ENCODE measurements around the gene CFAP97D2.
"Not testable (repeated sequence)": the region's sequence is repeated elsewhere in the genome, so short reads cannot be mapped to it uniquely, and the experiment has no call there.

CFAP97D2 gene

DNA sequence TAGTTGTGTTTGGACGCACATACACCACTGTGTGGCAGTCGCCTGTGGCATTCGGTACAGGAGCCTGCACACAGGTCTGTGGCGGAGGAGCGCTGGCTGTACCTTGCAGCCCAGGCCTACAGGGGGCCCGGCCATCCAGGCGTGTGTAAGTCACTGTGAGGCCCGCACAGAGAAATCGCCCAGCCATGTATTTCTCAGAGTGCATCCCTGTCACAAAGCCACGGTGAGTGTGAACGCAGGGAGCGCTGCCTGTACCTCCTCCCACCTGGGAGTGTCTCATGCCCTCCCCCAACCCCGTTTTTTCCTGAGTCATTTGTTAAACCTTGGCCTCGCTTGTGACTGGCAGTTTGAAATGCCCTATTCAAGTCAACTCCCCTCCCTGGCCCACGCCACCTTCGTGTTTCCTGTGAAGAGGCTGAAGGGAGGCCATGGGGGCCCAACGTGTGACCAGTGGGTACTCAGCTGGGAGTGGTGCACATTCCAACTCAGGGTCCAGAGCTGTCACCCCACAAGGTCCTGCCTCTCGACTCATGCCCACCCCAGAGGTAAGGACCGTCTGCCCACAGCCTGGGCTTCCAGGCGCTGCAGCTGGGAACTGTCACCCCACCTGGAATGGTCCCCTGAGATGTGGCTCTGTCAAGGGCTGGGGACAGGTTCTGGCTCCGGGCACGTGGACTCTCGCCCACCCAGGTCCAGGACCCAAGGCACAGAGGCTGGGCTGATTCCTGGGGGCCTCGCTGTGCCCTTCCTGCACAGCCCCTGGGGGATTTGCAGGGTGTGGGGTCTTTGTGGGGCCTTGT, 35.1 kb upstream of the CFAP97D2 start:
- peak; percentile 58 to 63 for DNase-seq

DNA sequence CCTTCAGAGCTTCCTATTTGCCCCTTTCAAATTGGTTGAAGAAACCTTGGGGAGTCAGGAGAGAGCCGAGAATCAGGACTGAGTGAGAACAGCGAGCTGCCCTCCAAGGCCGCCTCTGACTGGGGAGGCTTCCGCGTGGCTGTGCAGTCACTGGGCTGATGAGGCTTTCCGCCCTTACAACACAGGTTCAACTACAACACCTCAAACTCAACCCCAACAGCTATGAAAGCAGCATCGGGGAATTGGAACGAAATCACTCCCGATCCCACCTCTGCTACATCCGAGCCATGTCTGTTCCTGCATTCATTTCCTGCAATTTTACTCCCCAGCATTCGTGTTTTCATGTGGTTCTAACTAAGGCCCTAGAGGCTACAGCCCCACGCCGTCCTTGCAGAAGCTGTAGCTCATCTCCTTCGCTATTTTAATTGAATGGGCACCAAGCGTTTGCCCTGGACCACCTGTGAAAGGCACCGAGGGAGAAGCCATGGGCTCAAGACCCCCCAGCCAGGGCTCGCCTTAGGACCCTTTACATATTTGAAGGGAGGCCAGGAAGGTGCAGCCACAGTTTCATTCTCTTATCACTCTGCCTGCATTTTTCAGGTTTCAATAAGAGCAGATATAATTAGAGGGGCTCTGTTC, 34.3 kb upstream of the CFAP97D2 start:
- no peak for DNase-seq

DNA sequence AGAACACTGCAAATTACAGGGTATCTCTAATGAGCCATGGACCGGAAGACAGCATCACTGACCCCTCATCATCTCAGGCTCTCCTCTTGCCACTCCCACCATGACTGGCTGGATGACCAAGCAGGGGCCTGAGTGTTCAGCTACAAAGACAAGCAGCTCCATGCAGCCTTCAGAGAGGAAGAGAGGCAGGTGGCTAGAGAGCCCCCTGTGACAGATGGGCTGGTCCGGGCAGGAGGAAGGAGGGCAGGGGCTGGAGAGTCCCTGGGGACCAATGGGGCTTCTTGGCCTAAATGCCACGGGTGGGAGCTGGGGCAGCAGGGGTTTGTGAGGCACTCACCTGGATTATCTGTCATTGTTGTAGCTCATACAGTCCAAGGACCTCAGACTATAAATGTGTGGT, 33.8 kb upstream of the CFAP97D2 start:
- peak in 1 of 2 experiments; percentile 9 for DNase-seq

DNA sequence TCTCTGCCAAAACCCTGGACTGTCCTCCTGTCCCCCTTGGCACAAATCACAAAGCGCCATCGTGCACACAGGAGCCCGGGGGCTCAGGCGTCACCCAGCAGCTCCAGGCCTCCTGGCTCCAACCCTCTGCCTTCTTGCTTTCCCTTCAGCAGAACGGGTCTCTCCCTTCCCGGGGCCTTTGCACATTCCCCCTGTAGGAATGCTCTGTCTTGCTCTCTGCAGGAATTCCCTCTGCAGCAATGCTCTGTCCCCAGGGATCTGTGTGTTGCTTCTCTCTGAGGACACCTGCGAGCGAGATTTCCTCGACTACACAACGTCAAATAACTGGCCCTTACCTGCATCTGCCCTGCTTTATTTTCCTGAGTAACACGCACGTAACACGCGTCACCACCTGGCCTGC, 33.3 kb upstream of the CFAP97D2 start:
- peak in 1 of 2 experiments; percentile 4 for DNase-seq

DNA sequence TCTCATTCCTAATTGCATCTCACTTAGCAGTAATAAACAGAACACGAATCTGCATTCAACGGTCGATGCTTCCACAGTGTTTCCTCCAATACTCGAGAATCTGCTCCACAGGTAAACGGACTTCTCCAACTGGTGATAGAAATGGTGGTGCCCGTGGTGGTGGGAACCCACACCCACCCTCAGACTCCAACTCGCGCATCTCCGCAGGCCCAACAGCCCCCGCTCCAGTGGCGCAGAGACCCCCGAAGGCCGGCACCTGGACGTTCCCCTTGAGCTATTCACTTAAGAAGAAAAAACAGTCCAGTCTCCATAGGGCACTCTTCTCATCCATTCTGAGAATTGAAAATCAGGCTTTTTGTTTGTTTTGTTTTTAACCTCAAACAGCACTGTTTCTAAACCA, 32.9 kb upstream of the CFAP97D2 start:
- DNase-seq = no peak

DNA sequence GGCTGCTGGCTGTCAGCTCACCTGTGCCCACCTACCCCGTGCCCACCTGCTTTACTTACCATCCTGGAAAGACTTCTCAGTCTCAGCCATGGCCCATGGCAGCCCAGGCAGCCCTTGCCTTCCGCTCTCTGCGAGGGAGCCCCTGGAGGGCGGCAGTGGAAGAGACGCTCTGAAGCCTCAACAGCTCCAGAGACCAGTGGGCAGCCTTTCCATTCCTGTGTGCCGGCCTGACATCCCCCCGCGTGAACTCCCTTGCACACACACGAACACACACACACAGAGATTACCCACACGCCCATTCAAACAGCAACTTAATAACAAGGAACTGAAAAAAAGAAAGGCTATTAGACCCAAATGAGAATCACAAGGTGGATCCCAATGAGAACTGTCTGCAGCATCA, 32.4 kb upstream of the CFAP97D2 start:
- DNase-seq = peak in 1 of 2 experiments; percentile 19

DNA sequence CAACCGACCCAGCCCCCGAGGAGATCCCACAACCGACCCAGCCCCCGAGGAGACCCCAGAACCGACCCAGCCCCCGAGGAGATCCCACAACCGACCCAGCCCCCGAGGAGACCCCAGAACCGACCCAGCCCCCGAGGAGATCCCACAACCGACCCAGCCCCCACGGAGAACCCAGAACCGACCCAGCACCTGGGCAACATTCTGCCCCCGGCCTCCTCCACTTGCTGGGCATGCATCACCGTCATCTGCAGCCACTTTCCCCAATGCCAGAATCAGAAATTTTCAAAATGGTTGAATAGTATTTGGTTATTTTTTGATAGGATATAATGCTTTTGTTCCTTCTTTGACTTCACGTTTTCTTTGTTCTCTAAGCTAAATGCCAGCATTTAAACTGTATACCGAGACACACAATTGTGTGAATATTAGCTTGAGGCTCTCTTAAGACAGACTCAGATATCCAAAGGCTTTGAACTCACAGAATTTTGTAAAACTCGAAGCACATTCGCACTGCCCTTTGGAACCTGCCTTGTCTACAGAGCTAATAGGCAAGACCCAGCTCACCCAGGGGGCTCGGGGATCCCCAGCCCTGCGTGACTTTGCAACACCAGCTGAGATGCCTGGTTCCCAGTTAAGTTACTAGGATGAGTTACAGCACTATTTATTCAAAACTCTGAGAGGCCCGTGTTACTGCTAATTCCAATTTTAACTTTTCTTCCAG, 31.1 kb upstream of the CFAP97D2 start:
- DNase-seq = no peak

DNA sequence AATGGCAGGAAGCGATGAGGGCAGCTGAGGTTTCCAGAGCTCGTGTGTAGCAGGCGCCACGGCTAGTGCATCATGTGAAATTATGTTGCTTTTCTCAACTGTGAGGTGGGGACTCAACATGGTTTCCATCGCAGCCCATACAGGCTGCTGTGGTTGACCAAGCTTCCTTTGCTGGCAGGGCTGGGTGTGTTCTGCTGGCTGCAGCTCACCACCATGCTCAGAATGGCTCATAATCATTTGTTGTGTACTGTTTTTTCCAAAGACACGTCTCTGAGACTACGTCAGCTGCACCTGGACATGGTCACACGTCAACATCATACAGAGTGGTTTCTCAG, 30.6 kb upstream of the CFAP97D2 start:
- peak; percentile 75 to 81 for DNase-seq

DNA sequence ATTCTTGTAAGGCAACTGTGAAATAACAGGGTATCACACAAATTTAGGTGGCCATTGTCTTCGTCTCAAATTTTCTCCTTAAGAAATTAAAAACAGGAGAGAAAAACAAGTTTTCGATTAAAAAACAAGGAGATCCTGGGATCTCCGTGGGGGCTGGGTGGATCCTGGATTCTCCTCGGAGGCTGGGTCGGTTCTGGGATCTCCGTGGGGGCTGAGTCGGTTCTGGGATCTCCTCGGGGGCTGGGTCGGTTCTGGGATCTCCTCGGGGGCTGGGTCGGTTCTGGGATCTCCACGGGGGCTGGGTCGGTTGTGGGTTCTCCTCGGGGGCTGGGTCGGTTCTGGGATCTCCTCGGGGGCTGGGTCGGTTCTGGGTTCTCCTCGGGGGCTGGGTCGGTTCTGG, 30.2 kb upstream of the CFAP97D2 start:
- not testable (repeated sequence) for DNase-seq

DNA sequence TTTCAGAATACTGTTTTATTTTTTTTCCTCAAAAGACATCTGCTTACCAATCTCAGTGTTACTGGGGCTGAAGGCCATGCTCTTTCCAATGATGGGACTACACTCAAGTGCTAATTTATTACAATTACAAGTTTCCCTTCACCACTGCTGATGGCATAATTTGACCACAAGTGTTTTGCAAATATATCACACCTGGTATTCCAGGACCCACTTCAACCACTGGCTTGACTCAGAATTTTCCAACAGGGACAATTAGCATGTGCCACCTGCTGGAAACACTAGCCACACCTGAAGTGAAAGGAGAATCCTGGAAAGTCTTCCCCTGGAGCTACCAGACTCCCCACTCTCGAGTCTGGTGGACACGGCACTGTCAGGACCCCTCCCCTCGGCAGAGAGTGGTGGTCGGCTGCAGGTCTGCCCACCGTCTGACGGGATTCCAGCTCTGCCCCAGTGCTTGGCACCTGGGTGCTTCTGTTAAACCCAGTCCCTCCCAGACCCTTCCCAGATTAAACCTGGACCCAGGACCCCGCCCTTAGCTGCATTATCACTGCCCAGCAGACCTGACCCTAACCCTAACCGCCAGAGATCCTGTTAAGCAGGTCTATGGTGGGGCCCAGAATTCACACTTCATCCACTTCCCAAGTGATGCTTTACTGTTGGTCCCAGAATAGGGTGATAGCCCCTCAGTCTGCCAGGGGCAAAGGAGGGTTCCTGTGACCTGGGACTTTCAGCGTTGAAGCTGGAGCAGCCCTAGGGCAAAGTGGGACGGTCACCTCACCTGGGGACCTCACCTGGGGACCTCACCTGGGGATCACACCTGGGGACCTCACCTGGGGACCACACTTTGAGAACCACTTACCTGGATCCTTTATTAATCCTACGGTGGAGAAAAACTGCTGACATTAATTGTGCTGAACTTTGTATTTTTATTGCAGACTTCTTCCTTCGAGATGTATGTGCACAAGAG, 29.0 kb upstream of the CFAP97D2 start:
- DNase-seq = no peak

DNA sequence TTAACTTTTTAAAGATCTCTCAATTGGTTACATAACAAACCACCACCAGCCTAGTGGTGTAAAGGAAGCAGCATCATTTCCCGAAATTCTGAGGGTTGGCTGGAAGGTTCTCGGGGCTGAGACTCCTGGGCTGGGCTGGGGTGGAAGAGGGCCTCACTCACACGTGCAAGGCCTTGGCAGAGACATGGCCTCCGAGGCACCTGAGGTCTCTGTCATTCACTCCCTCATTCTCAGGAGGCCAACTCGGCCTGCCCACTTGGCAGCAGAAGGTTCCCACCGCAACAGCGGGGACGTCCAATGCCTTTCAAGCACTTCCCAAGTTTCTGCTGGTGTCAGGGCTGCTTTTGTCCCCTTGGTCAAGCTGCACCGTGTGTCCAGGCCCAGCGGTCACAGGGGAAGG, 28.0 kb upstream of the CFAP97D2 start:
- DNase-seq = no peak

DNA sequence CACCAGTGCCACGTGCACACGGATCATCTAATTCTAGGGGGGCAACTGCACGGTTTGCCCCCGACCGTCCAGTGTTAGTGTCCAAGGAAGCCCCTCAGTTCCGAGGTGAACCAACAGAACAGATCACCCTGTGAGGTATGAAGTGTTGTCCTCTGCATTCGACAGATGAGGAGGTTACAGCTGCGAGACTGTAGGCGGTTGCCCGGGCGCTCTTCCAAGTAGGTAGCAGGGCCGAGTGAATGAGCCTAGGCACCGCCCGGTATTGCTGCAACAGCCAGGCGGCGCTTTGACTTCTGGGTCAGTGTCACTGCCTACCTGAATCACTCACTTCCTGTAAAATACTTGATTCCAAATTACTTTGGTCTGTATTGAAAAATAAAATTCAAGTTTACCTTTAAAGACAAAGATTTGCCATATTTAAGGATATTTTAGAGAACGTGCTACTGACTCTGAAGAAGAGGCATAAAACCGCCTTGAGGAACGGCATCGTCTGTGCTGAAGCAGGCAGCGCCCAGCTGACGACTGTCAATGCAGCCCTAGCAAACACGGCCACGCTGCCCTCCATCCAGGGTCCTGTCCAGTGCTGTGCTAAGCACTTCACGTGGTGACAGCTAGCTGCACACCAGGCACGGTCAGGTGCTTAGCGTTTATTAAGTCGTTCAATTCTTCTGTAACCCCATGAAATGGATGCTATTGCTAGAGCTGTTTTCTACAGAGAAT, 27.3 kb upstream of the CFAP97D2 start:
- peak in 1 of 2 experiments; percentile 67 for DNase-seq

DNA sequence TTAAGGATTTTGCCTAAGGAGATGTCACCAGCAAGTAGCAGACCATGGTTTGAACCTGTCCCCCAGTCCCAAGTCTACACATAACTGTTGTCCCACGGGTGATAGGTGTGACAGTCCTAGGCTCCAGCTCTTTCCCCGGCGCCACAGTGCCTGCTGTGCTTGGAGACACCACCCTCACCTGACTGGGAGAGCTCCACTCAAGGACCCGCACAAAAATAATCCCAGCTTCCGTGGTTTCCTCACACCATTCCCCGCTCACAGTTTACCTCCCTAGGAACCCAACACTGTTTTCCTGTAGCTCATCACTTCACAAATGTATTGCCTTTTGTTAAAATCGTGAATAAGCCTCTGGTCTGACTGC, 26.8 kb upstream of the CFAP97D2 start:
- DNase-seq = no peak

DNA sequence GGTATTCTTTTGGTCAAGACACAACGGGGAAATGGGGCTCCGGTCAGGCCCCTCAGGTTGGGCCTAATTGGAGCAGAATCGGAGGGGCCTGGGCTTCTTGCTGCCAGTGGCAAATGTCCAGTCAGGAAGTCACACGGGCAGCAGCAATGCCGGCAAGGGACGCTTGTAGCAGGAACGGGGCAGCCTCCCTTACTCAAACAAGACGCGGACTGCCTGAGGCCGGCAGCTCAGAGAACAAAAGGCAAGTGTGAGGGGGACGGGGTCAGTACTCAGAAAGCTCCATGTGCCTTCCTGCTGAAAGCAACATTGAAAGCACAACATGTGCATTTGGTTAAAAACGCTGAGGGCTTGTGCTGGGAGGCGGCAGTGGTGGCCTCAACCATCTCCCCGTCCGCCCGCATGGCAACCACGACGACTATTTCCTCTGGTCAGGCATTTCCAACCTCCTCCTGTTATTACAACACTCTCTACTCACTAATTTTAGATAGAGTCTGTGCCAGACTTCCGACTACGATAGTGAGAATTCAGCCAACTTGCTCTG, 26.2 kb upstream of the CFAP97D2 start:
- no peak for DNase-seq

DNA sequence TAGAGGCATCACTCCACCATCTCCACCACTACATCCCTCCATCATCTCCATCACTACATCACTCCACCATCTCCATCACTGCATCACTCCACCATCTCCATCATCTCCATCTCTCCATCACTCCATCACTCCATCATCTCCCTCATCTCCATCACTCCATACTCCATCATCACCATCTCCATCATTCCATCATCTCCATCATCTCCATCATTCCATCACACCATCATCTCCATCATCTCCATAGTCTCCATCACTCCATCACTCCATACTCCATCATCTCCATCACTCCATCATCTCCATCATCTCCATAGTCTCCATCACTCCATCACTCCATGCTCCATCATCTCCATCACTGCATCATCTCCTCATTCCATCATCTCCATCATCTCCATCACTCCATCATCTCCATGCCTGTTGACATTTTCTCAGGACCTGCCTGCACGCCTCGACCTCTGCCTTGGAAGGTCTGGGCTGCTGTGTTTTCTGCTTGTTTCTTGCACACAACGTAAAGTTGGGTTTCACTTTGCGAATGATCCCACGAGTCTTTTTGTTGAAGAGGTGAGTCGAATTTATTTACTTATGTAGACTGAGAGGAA, 25.5 kb upstream of the CFAP97D2 start:
- DNase-seq = no peak

DNA sequence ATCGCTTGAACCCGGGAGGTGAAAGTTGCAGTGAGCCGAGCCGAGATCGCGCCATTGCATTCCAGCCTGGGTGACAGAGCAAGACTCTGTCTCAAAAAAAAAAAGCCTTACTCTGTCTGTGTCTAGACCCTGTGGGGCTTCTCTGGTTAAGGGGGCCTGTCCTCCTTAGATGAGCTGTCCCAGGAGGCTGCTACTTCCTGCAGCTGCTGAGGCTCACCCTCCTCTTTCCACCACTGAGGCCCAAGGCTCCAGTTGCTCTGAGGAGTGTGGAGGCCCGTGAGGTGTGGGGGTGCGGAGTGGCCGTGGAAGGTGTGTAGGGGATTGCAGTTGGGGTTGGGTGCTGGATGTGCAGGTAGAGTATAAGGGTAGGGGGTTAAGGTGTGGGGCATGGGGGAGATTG, 24.6 kb upstream of the CFAP97D2 start:
- no peak for DNase-seq

DNA sequence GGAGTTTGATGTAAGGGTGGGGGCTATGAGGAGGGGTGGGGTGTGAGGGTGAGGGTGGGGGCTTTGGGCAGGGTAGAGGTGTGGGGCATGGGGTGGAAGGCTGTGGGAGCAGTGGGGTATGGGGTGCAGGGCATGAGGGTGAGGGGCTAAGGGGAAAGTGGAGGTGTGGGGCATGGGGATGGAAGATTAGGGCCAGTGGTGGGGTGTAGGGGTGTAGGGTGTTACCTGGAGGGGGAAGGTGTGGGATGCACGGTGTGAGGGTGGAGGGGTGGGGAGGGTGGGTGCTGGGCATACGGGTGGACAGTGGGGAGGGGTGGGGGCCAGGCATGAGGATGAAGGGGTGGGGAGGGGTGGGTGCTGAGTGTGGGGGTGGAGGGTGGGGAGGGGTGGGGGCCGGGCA, 23.7 kb upstream of the CFAP97D2 start:
- DNase-seq = no peak

DNA sequence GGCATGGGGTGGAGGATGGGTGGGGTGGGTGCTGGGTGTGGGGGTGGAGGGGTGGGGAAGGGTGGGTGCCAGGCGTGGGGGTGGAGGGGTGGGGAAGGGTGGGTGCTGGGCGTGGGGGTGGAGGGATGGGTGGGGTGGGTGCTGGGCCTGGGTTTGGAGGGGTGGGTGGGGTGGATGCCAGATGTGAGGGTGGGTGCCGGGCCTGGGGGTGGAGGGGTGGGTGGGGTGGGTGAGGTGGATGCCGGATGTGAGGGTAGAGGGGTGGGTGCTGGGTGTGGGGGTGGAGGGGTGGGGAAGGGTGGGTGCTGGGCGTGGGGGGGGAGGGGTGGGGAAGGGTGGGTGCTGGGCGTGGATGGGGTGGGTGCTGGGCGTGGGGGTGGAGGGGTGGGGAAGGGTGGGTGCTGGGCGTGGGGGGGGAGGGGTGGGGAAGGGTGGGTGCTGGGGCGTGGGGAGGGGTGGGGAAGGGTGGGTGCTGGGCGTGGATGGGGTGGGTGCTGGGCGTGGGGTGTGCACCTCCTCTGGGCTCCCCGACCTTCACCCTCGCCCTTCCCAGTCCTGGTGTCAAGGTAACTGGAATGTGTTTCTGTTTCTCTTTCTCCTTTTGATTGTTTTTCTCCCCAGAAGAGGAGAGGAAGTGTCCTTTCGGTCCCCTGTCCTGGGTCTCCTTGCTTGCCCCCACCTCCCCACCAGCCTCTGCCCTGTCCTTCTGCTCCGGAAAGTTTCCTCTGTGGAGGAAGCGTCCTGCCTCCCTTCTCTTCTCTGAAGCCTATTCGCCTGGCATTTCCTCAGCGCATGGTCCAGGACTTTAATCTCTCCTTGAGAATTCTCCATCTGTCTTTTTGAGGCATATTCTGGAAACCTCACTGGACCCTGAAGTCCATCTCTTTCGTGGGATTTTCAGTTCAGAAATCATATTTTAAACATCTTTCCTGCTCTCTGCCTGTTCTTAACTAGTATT, 22.9 kb upstream of the CFAP97D2 start:
- no peak for DNase-seq

DNA sequence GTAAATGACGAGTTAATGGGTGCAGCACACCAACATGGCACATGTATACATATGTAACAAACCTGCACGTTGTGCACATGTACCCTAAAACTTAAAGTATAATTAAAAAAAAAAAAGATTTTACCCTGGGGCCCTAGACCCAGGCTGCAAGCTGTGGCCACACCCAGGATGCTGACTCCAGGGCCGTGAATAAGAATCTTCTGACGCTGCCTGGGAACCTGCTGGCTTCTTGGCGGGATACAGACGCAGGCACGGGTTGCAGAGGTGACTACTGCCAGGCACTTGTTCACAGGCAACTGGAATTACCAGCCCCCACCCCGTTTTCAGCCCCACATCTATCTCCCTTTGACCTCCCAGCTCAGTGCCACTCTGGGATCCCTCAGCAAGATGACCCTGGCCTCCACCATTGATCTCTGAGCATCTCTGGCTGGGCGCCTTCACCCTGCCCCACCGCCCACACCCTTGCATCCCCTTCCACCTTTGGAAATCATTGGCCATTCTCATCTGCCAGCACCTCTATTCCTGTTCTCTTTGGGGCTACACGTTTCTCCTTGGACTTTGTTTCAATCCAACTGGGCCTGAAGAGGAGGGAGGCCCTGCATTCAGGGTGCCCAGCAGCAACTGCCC, 21.1 kb upstream of the CFAP97D2 start:
- no peak for DNase-seq

Measured in activated CD4-positive, alpha-beta T cell treated with anti-CD3 and anti-CD28 coated beads, Interleukin-2, amount 50 U/mL, for 48 hours (primary cell).